ENCODE results near the gene OPHN1. TPM values are rescaled to one million over a fixed set of nuclear protein-coding genes. Genes with fewer than 3 reads are reported as not detected.
"Not testable (repeated sequence)": the region's sequence is repeated elsewhere in the genome, so short reads cannot be mapped to it uniquely, and the experiment has no call there.

Gene OPHN1
- polyA plus RNA-seq, 1 donor from 2014 or later, result not detected

GRCh38 chrX:68084765-68085164, 348.5 kb downstream of the OPHN1 start:
- no peak overlapping the region for H3K27ac Mint-ChIP-seq

GRCh38 chrX:68083510-68083909, 349.8 kb downstream of the OPHN1 start:
- peaks cover 0 to 5% (median 1%) of the 10 kb centered on the region in 3 donors for H3K9me3 Mint-ChIP-seq
- H3K4me1 Mint-ChIP-seq, result no peaks in the 10 kb centered on the region
- H3K27me3 Mint-ChIP-seq, result no peaks in the 10 kb centered on the region
- H3K4me3 Mint-ChIP-seq, result no peak overlapping the region
- H3K27ac Mint-ChIP-seq, result no peak overlapping the region
- H3K36me3 Mint-ChIP-seq, result no peaks in the 10 kb centered on the region

More at GRCh38 chrX:68084765-68085164, 348.5 kb downstream of the OPHN1 start:
- Mint-ChIP-seq H3K4me1 (no peaks in the 10 kb centered on the region), H3K4me3 (no peak overlapping the region), H3K36me3 (no peaks in the 10 kb centered on the region), H3K9me3 (peaks cover 0 to 5% (median 1%) of the 10 kb centered on the region in 3 donors), H3K27me3 (no peaks in the 10 kb centered on the region)

- no peaks in the 10 kb centered on the region for H3K4me1 Mint-ChIP-seq
- no peaks in the 10 kb centered on the region for H3K27me3 Mint-ChIP-seq
- no peak overlapping the region for H3K27ac Mint-ChIP-seq
- no peaks in the 10 kb centered on the region for H3K36me3 Mint-ChIP-seq
- H3K4me3 Mint-ChIP-seq, result no peak overlapping the region
- peaks cover 0 to 3% (median 0%) of the 10 kb centered on the region in 3 donors for H3K9me3 Mint-ChIP-seq
Observed at GRCh38 chrX:68079961-68080360, 353.3 kb downstream of the OPHN1 start.

- not testable (repeated sequence) for H3K27me3 Mint-ChIP-seq, H3K36me3 Mint-ChIP-seq, H3K27ac Mint-ChIP-seq, H3K4me1 Mint-ChIP-seq, H3K4me3 Mint-ChIP-seq, H3K9me3 Mint-ChIP-seq
Observed at GRCh38 chrX:68078801-68079200, 354.5 kb downstream of the OPHN1 start.

- H3K4me3 Mint-ChIP-seq, result no peak overlapping the region
- peaks cover 0 to 3% (median 0%) of the 10 kb centered on the region in 3 donors for H3K9me3 Mint-ChIP-seq
- H3K27ac Mint-ChIP-seq, result no peak overlapping the region
- no peaks in the 10 kb centered on the region for H3K4me1 Mint-ChIP-seq
- H3K27me3 Mint-ChIP-seq, result no peaks in the 10 kb centered on the region
- H3K36me3 Mint-ChIP-seq, result no peaks in the 10 kb centered on the region
Observed at GRCh38 chrX:68077378-68077777, 355.9 kb downstream of the OPHN1 start.

GRCh38 chrX:68072041-68072440, 361.3 kb downstream of the OPHN1 start:
- no peaks in the 10 kb centered on the region for H3K27me3 Mint-ChIP-seq
- H3K4me3 Mint-ChIP-seq, result no peak overlapping the region
- H3K4me1 Mint-ChIP-seq, result no peaks in the 10 kb centered on the region
- H3K27ac Mint-ChIP-seq, result no peak overlapping the region
- no peaks in the 10 kb centered on the region for H3K36me3 Mint-ChIP-seq
- peaks cover 0 to 3% (median 0%) of the 10 kb centered on the region in 3 donors for H3K9me3 Mint-ChIP-seq

- H3K4me3 Mint-ChIP-seq, result not testable (repeated sequence)
Observed at GRCh38 chrX:68070119-68070518, 363.2 kb downstream of the OPHN1 start.

GRCh38 chrX:68061206-68061535, 372.1 kb downstream of the OPHN1 start:
- no peak overlapping the region for H3K27ac Mint-ChIP-seq
- H3K36me3 Mint-ChIP-seq, result peaks cover 3% of the 10 kb centered on the region
- no peak overlapping the region for H3K4me3 Mint-ChIP-seq
- no peaks in the 10 kb centered on the region for H3K27me3 Mint-ChIP-seq
- no peaks in the 10 kb centered on the region for H3K4me1 Mint-ChIP-seq
- H3K9me3 Mint-ChIP-seq, result peaks cover 0 to 5% (median 0%) of the 10 kb centered on the region in 3 donors

More at GRCh38 chrX:68070119-68070518, 363.2 kb downstream of the OPHN1 start:
- H3K4me1 Mint-ChIP-seq, H3K27me3 Mint-ChIP-seq, H3K36me3 Mint-ChIP-seq, H3K9me3 Mint-ChIP-seq, H3K27ac Mint-ChIP-seq: not testable (repeated sequence)

- Mint-ChIP-seq H3K27me3 (no peaks in the 10 kb centered on the region), H3K9me3 (peaks cover 0 to 5% (median 0%) of the 10 kb centered on the region in 3 donors), H3K4me1 (no peaks in the 10 kb centered on the region), H3K36me3 (peaks cover 3% of the 10 kb centered on the region), H3K4me3 (no peak overlapping the region), H3K27ac (no peak overlapping the region)
Observed at GRCh38 chrX:68060506-68061205, 372.6 kb downstream of the OPHN1 start.

GRCh38 chrX:68059469-68059868, 373.8 kb downstream of the OPHN1 start:
- H3K27ac Mint-ChIP-seq, result no peak overlapping the region
- no peak overlapping the region for H3K4me3 Mint-ChIP-seq
- H3K9me3 Mint-ChIP-seq, result peaks cover 0 to 5% (median 0%) of the 10 kb centered on the region in 3 donors

GRCh38 chrX:68049466-68049865, 383.8 kb downstream of the OPHN1 start:
- Mint-ChIP-seq H3K27ac (no peak overlapping the region), H3K9me3 (no peaks in the 10 kb centered on the region), H3K4me1 (no peaks in the 10 kb centered on the region), H3K4me3 (no peak overlapping the region), H3K27me3 (peaks cover 2% of the 10 kb centered on the region), H3K36me3 (no peaks in the 10 kb centered on the region)

More at GRCh38 chrX:68059469-68059868, 373.8 kb downstream of the OPHN1 start:
- Mint-ChIP-seq H3K4me1 (no peaks in the 10 kb centered on the region), H3K36me3 (peaks cover 3% of the 10 kb centered on the region), H3K27me3 (no peaks in the 10 kb centered on the region)

- no peaks in the 10 kb centered on the region for H3K4me1 Mint-ChIP-seq
- no peak overlapping the region for H3K4me3 Mint-ChIP-seq
- H3K27me3 Mint-ChIP-seq, result peaks cover 2% of the 10 kb centered on the region
- H3K9me3 Mint-ChIP-seq, result no peaks in the 10 kb centered on the region
- H3K36me3 Mint-ChIP-seq, result no peaks in the 10 kb centered on the region
- no peak overlapping the region for H3K27ac Mint-ChIP-seq
Observed at GRCh38 chrX:68048774-68049173, 384.5 kb downstream of the OPHN1 start.

GRCh38 chrX:68045008-68045577, 388.2 kb downstream of the OPHN1 start:
- H3K27me3 Mint-ChIP-seq, result no peaks in the 10 kb centered on the region
- H3K4me3 Mint-ChIP-seq, result no peak overlapping the region
- no peaks in the 10 kb centered on the region for H3K36me3 Mint-ChIP-seq
- H3K27ac Mint-ChIP-seq, result no peak overlapping the region
- H3K4me1 Mint-ChIP-seq, result no peaks in the 10 kb centered on the region
- no peaks in the 10 kb centered on the region for H3K9me3 Mint-ChIP-seq

- Mint-ChIP-seq H3K27ac (no peak overlapping the region), H3K27me3 (no peaks in the 10 kb centered on the region), H3K36me3 (no peaks in the 10 kb centered on the region), H3K4me3 (no peak overlapping the region), H3K4me1 (no peaks in the 10 kb centered on the region), H3K9me3 (peaks cover 0 to 4% (median 0%) of the 10 kb centered on the region in 3 donors)
Observed at GRCh38 chrX:68043713-68044438, 389.4 kb downstream of the OPHN1 start.

- H3K9me3 Mint-ChIP-seq, result peaks cover 0 to 4% (median 0%) of the 10 kb centered on the region in 3 donors
- no peaks in the 10 kb centered on the region for H3K4me1 Mint-ChIP-seq
- no peak overlapping the region for H3K4me3 Mint-ChIP-seq
- no peaks in the 10 kb centered on the region for H3K27me3 Mint-ChIP-seq
- H3K27ac Mint-ChIP-seq, result no peak overlapping the region
- no peaks in the 10 kb centered on the region for H3K36me3 Mint-ChIP-seq
Observed at GRCh38 chrX:68041110-68041509, 392.2 kb downstream of the OPHN1 start.
